Large intestine (tissue), 3 donors: ENCODE data around the gene NPAT. TPM values are rescaled to one million over a fixed set of nuclear protein-coding genes. Genes with fewer than 3 reads are reported as not detected.
"Not testable (repeated sequence)": the region's sequence is repeated elsewhere in the genome, so short reads cannot be mapped to it uniquely, and the experiment has no call there.

Experiments used
- DNase-seq, 2 donors: peaks; one replicate each; pipeline versions ENCODE4 v3.0.0 to v3.0.0-alpha.2; 2013
- H3K27ac ChIP-seq: one replicate; pipeline ENCODE4 v1.5.1; 2013; ENCODE audit warnings: low read length
- H3K27me3 ChIP-seq: 2 replicates; pipeline ENCODE4 v1.6.1; 2013; ENCODE audit warnings: low read length; ENCODE audit not compliant: control insufficient read depth, insufficient read depth
- H3K36me3 ChIP-seq: 2 replicates; pipeline ENCODE4 v1.6.1; 2013; ENCODE audit warnings: low read length; ENCODE audit not compliant: control insufficient read depth, insufficient read depth
- H3K4me1 ChIP-seq: one replicate; pipeline ENCODE4 v1.6.1; 2013; ENCODE audit warnings: low read length; ENCODE audit not compliant: control insufficient read depth, insufficient read depth
- H3K4me3 ChIP-seq: one replicate; pipeline ENCODE4 v1.5.1; 2013; ENCODE audit warnings: low read length
- H3K9me3 ChIP-seq: one replicate; pipeline ENCODE4 v1.6.1; 2013; ENCODE audit warnings: mild to moderate bottlenecking, low read depth, low read length, moderate library complexity; ENCODE audit not compliant: control insufficient read depth
- WGBS: methylation state at CpG from one replicate; pipeline ENCODE4 v1.1.5; 2013; ENCODE audit warnings: low lambda C conversion rate; ENCODE audit not compliant: insufficient coverage; 5-methylcytosine and 5-hydroxymethylcytosine counted together
- polyA plus RNA-seq: library from polyadenylated mRNA; unstranded; fragments of 120-200 nt; gene quantifications from one replicate; pipeline ENCODE4 v1.2.1, GENCODE V29; 2013

Gene NPAT
- polyA plus RNA-seq, 1 donor, result 12.4 TPM

DNA sequence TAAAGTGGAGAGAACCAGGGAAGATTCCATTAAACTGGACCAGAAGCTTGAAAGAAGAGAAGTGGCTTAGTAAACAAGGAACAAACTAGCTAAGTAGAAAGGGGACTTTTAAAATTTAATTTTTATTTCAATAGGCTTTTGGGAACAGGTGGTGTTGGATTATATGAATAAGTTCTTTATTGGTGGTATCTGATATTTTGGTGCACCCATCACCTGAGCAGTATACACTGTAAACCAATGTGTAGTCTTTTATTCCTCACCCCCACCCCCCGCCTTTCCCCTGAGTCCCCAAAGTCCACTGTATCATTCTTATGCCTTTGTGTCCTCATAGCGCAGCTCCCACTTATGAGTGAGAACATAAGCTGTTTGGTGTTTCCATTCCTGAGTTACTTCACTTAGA is 93.7 kb downstream of the NPAT start:
- H3K4me1 ChIP-seq, result no peaks in the 10 kb centered on the region
- H3K36me3 ChIP-seq, result peaks cover 6% of the 10 kb centered on the region
- no peak overlapping the region for H3K4me3 ChIP-seq
- H3K27me3 ChIP-seq, result no peaks in the 10 kb centered on the region
- no peak overlapping the region for H3K27ac ChIP-seq
- no CpG with 5 or more reads among the region's 2 CpGs for WGBS
- no peak for DNase-seq
- H3K9me3 ChIP-seq, result no peaks in the 10 kb centered on the region

DNA sequence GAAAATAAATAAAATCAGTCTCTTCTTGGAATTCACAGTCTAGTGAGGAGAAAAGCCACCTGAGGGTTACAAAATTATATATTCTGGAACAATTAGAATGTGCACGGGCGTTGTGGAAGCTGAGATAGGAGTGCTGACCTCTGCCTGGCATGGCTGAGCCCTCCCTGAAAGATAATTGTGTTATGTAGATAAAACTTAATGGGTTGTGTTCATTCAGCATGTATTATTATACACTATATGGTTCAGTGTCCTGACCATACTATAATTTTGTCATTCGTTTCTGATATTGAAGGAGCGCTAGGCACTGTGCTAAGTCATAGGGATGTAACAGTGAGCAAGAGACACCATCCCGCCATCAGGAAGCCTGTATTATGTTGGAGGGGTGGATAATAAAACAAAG is 97.3 kb downstream of the NPAT start:
- H3K27ac ChIP-seq, result no peak overlapping the region
- peaks cover 2% of the 10 kb centered on the region for H3K36me3 ChIP-seq
- no CpG with 5 or more reads among the region's 5 CpGs for whole genome bisulfite sequencing
- H3K27me3 ChIP-seq, result no peaks in the 10 kb centered on the region
- H3K4me1 ChIP-seq, result peaks cover 9% of the 10 kb centered on the region
- H3K9me3 ChIP-seq, result no peaks in the 10 kb centered on the region
- H3K4me3 ChIP-seq, result no peak overlapping the region
- no peak for DNase-seq

DNA sequence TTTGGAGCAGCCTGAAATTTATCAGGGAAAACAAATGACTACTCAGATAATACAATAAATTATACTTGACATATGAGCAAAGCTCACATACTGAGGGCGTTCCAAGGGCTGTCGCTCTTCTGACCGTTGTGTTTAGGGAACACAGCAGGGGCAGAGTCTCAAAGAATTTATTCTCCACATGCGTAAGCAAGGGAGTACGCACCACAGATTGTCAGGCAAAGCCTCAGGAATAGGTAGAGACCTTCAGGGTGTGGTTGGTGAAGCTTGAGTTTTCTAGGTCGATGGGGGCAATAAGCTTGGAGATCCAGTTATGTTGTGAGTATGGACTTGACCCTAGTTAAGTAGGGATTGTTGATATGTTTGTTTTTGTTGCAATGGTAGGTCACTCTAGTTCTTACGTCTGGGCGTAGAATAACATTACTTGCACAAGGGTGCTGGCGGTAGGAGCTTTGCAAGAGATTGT is 100.2 kb downstream of the NPAT start:
- H3K27me3 ChIP-seq, result no peaks in the 10 kb centered on the region
- WGBS, result no CpG with 5 or more reads among the region's 9 CpGs
- peak; percentile 48 to 69 for DNase-seq

DNA sequence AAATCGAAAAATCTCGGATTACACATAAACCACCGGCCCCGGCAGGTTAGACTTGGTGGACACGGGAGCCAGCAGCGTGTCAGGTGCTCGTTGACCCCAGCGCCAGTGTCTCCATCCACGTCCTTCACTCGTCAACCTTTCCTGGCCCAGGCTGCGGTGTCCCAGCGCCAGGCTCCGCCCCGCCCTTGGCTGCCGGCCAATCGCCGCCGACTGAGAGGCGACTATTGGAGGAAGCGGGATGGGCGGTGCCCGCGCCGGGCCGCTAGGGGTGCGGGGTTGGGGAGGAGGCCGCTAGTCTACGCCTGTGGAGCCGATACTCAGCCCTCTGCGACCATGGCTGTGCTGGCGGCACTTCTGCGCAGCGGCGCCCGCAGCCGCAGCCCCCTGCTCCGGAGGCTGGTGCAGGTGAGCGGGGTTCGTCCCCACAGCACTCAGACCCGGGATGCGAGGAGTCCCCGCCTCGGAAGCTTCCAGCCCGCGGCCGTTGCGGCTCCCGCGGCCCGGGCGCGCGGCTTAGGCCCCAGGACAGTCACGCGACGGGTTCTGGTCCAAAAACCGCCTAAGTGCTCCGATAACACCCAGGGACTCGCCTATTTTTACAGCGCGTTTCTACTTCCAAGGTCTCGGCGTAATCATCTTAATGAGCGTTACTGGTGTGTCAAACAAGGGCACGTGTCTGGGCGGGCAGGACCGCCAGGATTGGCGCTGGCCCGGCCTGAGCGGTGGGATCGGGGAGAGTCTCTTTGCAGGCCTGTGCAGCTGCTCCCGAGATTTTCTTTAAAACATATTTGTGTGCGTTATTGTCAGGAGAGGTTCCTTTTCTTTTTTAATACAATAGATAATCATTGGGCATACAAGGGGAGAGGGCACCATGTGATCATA is 100.9 kb downstream of the NPAT start, which contains the start of gene ACAT1:
Gene ACAT1 (plus strand): TSS at position 294 of the 882 bp plus-strand sequence. CDS start 40 bp downstream, at position 334.
- H3K4me1 ChIP-seq, result peaks cover 9% of the 10 kb centered on the region
- H3K9me3 ChIP-seq, result no peaks in the 10 kb centered on the region
- H3K36me3 ChIP-seq, result peaks cover 2% of the 10 kb centered on the region
- H3K27ac ChIP-seq, result peak within 1 kb of the TSS; percentile 58
- peak within 1 kb of the TSS; percentile 59 for H3K4me3 ChIP-seq
- no peaks in the 10 kb centered on the region for H3K27me3 ChIP-seq
- no CpG with 5 or more reads among the region's 73 CpGs for whole genome bisulfite sequencing
- DNase-seq, result peak; percentile 88 to 93

More for the DNA sequence above, 100.2 kb downstream of the NPAT start:
- no peak overlapping the region for H3K27ac ChIP-seq
- peak overlapping the region; percentile 59 for H3K4me3 ChIP-seq
- no peaks in the 10 kb centered on the region for H3K9me3 ChIP-seq
- peaks cover 2% of the 10 kb centered on the region for H3K36me3 ChIP-seq
- H3K4me1 ChIP-seq, result peaks cover 9% of the 10 kb centered on the region

- WGBS, result 100% methylated on average over 1 of the region's 7 CpGs
- H3K27me3 ChIP-seq, H3K9me3 ChIP-seq, DNase-seq, H3K4me1 ChIP-seq, H3K36me3 ChIP-seq: not testable (repeated sequence)
- H3K4me3 ChIP-seq, result peak overlapping the region; percentile 59
- H3K27ac ChIP-seq, result peak overlapping the region; percentile 47
These were observed 101.5 kb downstream of the NPAT start for GRCh38 chr11:108120936-108121273.

GRCh38 chr11:108117746-108118371 is 104.6 kb downstream of the NPAT start:
- no peak overlapping the region for H3K4me3 ChIP-seq
- H3K27ac ChIP-seq, result no peak overlapping the region
- H3K36me3 ChIP-seq, result no peaks in the 10 kb centered on the region
- H3K27me3 ChIP-seq, result no peaks in the 10 kb centered on the region
- H3K9me3 ChIP-seq, result no peaks in the 10 kb centered on the region
- peaks cover 5% of the 10 kb centered on the region for H3K4me1 ChIP-seq
- peak in 1 of 2 donors; percentile 11 for DNase-seq

DNA sequence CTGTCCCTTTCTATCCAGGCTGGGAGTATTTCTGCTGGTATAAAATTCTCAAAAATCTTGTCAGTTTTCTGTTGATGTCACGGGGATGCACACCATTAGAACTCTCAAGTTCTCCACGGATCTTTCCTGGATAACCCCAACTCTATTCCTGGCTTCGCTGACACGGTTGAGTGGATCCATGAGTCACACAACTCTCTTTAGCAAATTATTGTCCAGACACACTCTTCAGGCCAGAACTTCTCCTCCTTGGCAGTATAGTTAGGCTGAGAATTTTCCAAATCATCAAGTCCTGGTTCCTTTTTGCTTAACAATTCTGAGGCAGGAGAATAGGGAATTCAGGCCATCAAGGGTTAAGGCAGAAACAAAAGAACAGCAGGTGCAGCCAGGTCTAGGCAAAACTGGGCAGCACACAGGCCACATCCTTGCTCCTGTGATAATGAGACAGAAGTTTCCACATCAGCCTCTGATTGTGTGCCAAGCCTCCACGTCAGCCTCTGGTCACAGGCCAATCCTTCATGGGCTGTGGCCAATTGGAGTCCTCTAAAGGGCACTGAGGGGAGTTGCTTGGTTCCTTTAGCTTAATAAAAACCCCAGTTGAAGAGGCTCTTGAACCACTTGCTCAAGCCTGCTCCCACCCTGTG is 106.8 kb downstream of the NPAT start:
- no peaks in the 10 kb centered on the region for H3K4me1 ChIP-seq
- H3K9me3 ChIP-seq, result no peaks in the 10 kb centered on the region
- WGBS, result 50% methylated on average over 2 of the region's 5 CpGs
- no peaks in the 10 kb centered on the region for H3K36me3 ChIP-seq
- DNase-seq, result peak in 1 of 2 donors; percentile 30
- no peaks in the 10 kb centered on the region for H3K27me3 ChIP-seq
- H3K4me3 ChIP-seq, result no peak overlapping the region
- no peak overlapping the region for H3K27ac ChIP-seq

DNA sequence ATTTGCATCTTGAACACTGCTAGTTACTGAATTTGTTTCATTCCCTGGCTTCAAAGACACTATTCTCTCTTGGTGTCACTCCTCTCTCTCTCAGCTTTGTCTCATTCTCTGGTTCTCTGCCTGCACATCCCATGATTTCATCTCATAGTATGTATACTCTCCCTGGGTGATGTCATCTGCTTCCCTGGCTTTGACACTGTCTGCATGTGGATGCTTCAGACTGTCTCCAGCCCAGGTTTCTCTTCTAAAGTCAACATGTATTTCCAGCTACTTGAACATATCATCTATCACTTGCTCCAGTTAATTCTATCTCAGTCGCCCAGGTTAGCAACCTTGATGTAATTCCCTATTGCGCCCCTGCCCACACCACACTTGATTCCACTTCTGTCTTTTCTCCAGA is 110.4 kb downstream of the NPAT start:
- no peak overlapping the region for H3K4me3 ChIP-seq
- H3K9me3 ChIP-seq, result no peaks in the 10 kb centered on the region
- H3K27ac ChIP-seq, result no peak overlapping the region
- H3K36me3 ChIP-seq, result peaks cover 4% of the 10 kb centered on the region
- DNase-seq, result no peak
- no peaks in the 10 kb centered on the region for H3K27me3 ChIP-seq
- WGBS, result 100% methylated on average over 1 of the region's 2 CpGs
- no peaks in the 10 kb centered on the region for H3K4me1 ChIP-seq

- no peak for DNase-seq
- Histone ChIP-seq H3K4me1 (no peaks in the 10 kb centered on the region), H3K27ac (no peak overlapping the region), H3K36me3 (peaks cover 4% of the 10 kb centered on the region), H3K27me3 (no peaks in the 10 kb centered on the region), H3K9me3 (no peaks in the 10 kb centered on the region), H3K4me3 (no peak overlapping the region)
- 100% methylated on average over 1 of the region's 4 CpGs for WGBS
These were observed 111.3 kb downstream of the NPAT start for GRCh38 chr11:108111126-108111525.
